ENCODE data around the gene XYLT2.
"Not testable (repeated sequence)": the region's sequence is repeated elsewhere in the genome, so short reads cannot be mapped to it uniquely, and the experiment has no call there.

XYLT2 gene

DNA sequence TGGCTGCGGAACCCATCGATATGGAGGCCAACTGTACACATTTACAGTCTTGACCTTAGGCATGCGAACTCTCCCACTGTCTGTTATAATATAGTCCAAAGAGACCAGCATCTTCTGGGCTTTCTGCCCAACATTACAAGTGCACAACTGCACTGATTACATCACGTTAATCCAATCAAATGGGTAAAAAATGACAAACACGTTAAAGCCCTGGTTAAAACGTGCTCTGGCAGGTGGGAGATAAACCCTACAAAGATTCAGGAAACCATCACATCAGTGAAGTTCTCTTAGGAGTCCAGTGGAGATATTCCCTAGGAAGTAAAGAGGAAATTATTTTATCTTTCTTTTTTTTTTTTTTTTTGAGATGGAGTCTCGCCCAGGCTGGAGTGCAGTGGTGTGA, 23.7 kb upstream of the XYLT2 start:
- no peak for DNase-seq

- no peak for DNase-seq
Measured at GRCh38 chr17:50323060-50323459, 22.9 kb upstream of the XYLT2 start.

- DNase-seq: no peak
Measured at GRCh38 chr17:50325906-50326305, 20.0 kb upstream of the XYLT2 start.

DNA sequence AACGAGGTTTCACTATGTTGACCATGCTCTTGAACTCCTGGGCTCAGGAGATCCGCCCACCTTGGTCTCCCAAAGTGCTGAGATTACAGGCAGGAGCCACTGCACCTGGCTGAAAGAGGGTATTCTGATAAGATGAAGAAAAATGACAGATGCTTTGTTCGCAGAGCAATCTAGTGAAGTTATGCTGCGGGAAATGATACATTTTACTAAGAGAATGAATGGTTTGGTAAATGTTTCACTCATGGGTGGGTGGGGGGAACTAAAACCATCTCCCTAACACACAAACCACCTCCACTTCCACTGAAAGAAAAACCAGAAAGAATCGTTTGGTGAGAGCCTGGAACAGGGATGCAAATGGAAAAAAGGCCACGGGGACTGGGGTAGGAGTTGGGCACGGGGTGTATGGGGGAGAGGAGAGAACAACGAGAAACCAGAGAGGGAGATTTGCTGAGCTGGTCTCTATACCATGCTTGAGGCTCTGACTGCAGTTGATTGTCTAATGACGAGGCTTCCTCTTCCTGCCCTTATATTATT, 19.0 kb upstream of the XYLT2 start:
- DNase-seq: no peak

DNA sequence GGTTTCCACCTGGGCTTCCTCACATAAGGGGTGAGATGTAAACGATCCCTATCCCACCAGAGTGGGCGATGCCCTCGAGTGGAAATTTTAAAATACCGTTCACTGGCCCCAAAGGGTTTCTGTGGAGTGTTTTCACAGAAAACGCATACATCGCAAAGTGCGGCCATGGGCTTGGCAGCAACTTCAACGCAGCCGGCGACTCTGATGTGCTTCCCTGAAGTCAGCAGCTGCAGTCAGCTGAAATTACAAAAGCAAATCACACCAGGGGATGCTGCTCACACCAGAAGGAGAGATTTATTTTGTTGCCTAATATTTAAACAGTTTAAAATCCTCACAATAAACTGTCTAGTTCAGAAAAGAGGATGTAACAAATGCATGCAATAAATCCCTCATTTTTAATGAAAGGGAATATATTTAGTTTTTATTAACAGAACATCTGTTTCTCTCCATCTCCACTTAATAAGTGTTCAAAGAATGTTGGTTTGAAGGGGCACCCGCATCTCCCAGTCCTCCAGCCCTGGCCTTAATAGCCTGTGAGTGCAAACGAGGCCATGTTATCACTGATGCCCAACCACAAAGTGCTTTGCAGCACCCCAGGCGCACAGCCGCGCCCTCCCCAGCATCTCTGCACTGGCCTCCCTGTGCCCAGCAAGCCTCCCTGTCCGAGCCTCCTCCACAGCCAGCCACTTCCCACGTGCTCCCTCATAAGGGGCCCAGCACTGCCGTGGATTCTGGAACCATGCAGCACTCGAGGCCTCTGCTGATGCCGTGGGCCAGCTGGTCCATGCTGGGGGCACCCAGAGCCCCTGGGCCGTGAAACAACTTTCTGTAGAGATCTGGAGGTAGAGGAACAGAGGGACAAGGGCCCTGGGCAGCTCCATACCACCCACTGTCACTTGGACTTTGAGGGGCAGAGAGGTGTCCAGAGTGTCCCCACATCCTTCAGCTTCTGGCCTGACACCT, 17.3 kb upstream of the XYLT2 start:
- no peak for DNase-seq

- no peak for DNase-seq
Measured at GRCh38 chr17:50329716-50330115, 16.2 kb upstream of the XYLT2 start.

- DNase-seq: no peak
Measured at GRCh38 chr17:50330151-50330775, 15.7 kb upstream of the XYLT2 start.

- DNase-seq: no peak
Measured at GRCh38 chr17:50331085-50331791, 14.7 kb upstream of the XYLT2 start.

DNA sequence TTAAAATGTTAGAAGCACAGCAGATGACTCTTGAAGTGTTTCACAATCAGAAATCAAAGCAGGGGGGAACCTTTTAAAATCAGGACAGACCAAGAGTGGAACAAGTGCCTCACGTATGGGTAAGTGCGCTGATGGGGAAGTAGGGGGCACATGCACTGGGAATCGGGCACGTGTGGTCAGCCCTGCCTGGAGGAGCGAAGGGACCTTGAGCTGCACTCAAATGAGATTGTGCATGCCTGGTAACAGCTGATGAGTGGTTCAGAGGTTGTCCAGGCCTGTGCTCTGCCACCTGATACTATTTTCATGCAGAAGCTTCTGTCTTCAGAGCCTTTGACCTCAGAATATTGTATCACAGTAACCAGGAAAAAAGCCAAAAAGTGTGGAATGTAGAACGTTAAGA, 13.7 kb upstream of the XYLT2 start:
- no peak for DNase-seq

DNA sequence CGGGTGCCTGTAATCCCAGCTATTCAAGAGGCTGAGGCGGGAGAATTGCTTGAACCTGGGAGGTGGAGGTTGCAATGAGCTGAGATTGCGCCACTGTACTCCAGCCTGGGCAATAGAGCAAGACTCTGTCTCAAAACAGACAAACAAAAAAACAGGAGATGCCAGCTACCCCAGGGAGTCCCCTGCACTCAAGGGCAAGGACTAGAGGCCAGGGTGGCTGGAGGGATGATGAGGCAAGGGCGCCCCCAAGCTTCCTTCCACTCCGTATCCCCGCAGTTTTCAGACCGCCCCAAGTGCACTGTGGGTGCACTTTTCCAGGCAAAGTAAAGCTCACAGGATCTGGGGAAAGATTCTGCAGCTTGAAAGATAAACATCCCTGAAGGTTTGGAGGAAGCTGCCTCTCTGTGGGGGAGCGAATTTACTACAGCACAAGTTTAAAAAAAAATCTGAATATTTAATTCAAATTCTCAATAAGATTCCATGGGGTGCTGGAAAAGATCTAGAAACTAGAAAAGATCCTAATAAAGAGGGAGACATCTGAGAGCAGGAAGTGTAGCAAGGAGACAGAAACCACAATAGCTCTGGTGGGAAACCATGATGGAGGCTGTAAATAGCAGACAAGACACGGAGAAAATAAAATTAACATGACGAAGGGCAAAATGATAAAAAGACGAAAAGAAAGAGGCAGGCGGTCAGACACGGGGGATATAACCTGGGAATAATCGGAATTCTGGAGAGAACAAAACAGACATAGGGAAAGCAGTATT, 12.5 kb upstream of the XYLT2 start:
- not testable (repeated sequence) for DNase-seq

DNA sequence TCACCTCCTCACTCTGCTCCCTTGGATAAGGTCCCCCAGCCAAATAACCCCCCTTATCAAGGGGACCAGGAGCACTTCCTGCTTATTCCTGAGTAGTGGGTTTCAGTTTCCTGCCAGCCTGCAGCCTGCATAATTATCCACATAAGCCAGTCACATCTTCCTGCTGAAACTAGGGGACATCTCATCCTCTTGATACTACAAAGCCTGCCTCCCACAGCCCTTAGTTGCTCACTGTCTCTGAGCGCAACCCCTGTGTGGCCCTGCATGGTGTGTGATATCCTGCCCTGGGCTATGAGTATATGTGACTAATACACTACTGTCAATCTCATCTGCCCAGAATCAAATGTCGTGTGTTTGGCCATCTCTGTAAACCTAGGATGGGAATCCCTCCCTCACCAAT, 8.0 kb upstream of the XYLT2 start:
- no peak for DNase-seq

DNA sequence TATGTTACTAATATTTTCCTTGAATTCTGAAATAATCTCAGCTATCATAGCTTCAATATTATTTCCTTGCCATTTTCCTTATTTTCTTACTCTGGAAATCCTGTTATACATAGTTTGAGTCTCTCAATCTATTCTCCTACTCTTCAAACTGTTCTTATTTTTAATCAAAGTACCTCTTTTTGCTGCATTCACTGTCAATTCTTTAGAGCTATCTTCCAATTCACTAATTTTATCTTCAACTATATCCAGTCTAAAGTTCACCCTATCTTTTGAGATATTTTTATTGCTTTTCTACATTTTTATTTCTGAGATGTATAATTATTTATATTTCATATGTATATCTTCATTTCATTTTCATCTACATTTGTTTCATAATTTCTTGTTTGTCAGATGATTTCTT, 7.3 kb upstream of the XYLT2 start:
- DNase-seq: no peak

DNA sequence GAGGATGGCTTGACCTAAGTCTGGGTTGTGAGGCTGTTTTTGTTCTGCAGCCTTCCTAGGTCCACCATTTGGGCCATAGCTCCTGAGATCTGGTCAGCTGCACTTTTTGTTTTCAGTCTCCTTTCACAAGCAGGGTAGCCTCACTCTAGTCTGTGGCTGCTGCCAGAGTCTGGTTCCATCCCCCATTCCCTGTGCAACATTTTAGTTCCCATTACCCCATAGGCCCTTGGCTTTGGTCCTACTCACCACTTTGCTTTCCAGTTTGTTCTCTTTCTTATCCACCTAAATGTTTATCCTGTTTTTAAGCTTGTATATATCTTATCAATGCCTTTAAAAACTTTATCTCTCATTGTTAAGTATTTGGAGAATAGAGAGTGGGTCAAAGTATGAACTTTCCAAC, 6.5 kb upstream of the XYLT2 start:
- no peak for DNase-seq

DNA sequence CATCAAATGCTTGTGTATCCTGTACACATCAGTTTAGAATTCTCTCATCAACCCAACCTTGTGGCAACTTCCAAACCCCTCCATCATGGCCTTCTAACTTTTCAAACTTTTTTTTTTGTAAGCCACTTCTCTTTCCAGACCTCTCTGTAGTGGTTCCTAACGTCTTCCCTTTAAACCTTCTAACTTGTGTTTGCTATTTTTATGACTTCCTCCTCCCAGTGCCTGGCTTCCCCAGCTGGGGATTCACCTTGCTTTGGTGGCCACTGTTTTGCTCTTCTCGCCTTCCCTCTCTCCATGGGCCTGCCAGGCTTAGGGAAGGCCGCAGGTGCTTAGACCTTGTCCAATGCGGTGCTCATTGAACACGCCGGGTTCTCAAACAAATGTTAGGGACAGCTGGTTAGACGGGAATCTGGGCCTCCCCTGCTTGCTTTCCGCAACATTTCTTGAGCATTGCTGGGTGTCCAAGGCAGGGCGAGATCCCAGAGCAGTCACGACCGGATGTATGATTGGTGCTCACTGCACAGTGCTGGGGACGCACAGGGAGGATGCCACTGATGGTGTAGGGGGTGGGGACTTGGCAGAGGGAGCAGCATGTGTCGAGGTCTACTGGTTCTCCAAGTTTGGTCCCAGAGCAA, 1.1 kb upstream of the XYLT2 start:
- DNase-seq: no peak

- no peak for DNase-seq
Measured at GRCh38 chr17:50346313-50347116, 589 bp downstream of the XYLT2 start.

GRCh38 chr17:50347117-50347893, 1.4 kb downstream of the XYLT2 start:
- DNase-seq: no peak

DNA sequence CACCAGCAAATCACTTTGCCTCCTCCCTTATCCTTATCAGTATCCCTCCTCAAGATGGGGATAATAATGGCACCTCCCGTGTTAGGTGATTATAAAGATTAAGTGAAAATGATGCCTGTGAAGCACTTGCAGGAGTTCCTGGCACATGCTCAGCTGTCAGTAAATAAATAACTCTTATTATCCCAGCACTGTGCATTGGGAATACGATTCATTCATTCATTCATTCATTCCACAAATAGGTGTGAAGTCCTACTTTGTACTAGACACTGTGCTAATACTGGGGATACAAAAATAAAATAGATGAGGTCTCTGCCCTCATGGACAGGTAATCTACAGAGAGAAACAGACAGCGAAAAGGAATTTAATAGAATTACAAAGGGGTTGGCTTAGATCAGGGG, 2.0 kb downstream of the XYLT2 start:
- no peak for DNase-seq

- no peak for DNase-seq
Measured at GRCh38 chr17:50348522-50349242, 2.8 kb downstream of the XYLT2 start.

GRCh38 chr17:50349243-50349600, 3.3 kb downstream of the XYLT2 start:
- no peak for DNase-seq

GRCh38 chr17:50350733-50351132, 4.8 kb downstream of the XYLT2 start:
- DNase-seq: no peak

Data from NCI-H2171 (cell line).